ENCODE data around the gene SLC2A1.

- TF ChIP-seq CTCF (IDR thresholded peaks at IDR 0.05), result no peak
- no peak for TF ChIP-seq POLR2A (IDR thresholded peaks at IDR 0.05)
Observed at GRCh38 chr1:42886800-42887199, 71.9 kb downstream of the SLC2A1 start.

All from lower leg skin (tissue), 3 donors.